Germinal center (tissue), 1 donor: ENCODE measurements around the gene PDLIM5.

Source experiments
- DNase-seq: peaks from one replicate; pipeline ENCODE4 v3.0.0; 2012; ENCODE audit warnings: mixed read lengths, low spot score

The PDLIM5 gene

GRCh38 chr4:94426783-94427182, 25.0 kb upstream of the PDLIM5 start:
- no peak for DNase-seq

- no peak for DNase-seq
Measured at GRCh38 chr4:94428884-94429283, 22.9 kb upstream of the PDLIM5 start.

- DNase-seq, result no peak
Measured at GRCh38 chr4:94430406-94430805, 21.3 kb upstream of the PDLIM5 start.

GRCh38 chr4:94431388-94431787, 20.4 kb upstream of the PDLIM5 start:
- DNase-seq, result no peak

- no peak for DNase-seq
Measured at GRCh38 chr4:94434505-94434904, 17.2 kb upstream of the PDLIM5 start.

GRCh38 chr4:94435874-94436273, 15.9 kb upstream of the PDLIM5 start:
- DNase-seq, result no peak

- DNase-seq, result no peak
Measured at GRCh38 chr4:94436512-94436911, 15.2 kb upstream of the PDLIM5 start.

GRCh38 chr4:94439606-94440005, 12.1 kb upstream of the PDLIM5 start:
- DNase-seq, result no peak

GRCh38 chr4:94441838-94442237, 9.9 kb upstream of the PDLIM5 start:
- DNase-seq, result no peak

- no peak for DNase-seq
Measured at GRCh38 chr4:94442251-94442650, 9.5 kb upstream of the PDLIM5 start.

GRCh38 chr4:94446386-94446785, 5.4 kb upstream of the PDLIM5 start:
- DNase-seq, result no peak

GRCh38 chr4:94447754-94448411, 3.9 kb upstream of the PDLIM5 start:
- DNase-seq, result no peak

GRCh38 chr4:94448815-94449375, 2.8 kb upstream of the PDLIM5 start:
- no peak for DNase-seq

GRCh38 chr4:94451051-94451694, 569 bp upstream of the PDLIM5 start:
- DNase-seq, result no peak

GRCh38 chr4:94452476-94453371, 982 bp downstream of the PDLIM5 start:
- DNase-seq, result peak; percentile 12

GRCh38 chr4:94453391-94453963, 1.7 kb downstream of the PDLIM5 start:
- no peak for DNase-seq

GRCh38 chr4:94454405-94454804, 2.7 kb downstream of the PDLIM5 start:
- no peak for DNase-seq

GRCh38 chr4:94455081-94455480, 3.3 kb downstream of the PDLIM5 start:
- no peak for DNase-seq

- DNase-seq, result no peak
Measured at GRCh38 chr4:94457692-94458106, 6.0 kb downstream of the PDLIM5 start.

GRCh38 chr4:94458682-94459081, 6.9 kb downstream of the PDLIM5 start:
- DNase-seq, result no peak

- DNase-seq, result no peak
Measured at GRCh38 chr4:94459462-94460161, 7.9 kb downstream of the PDLIM5 start.

- DNase-seq, result no peak
Measured at GRCh38 chr4:94461506-94461905, 9.8 kb downstream of the PDLIM5 start.
